HCT116 (cell line): ENCODE measurements around the gene NXPH1. TPM values are rescaled to one million over a fixed set of nuclear protein-coding genes. Genes with fewer than 3 reads are reported as not detected.
A peak's percentile ranks its signal among the peaks of the same experiment; 100 is the strongest.

Experiments
- ATAC-seq: fragments of 200-7000 bp; cut with Tn5 transposase; 2 replicates; pipeline ENCODE4 v1.9.1; 2020; ENCODE audit warnings: mild to moderate bottlenecking, moderate library complexity
- BruUV-seq: library from RNA; stranded (reverse); fragments of 400-500 nt; replicated peaks from 2 replicates; lab custom pipeline; 2021; lab: Mats Ljungman, UMichigan
- CTCF ChIA-PET: fragments of 300-600 bp; sonication (Branson Sonifier 250); formaldehyde crosslinking; loops from one replicate; lab custom pipeline; 2021; ENCODE audit warnings: antibody characterized with exemption; lab: Charles Lee
- POLR2A ChIA-PET: fragments of 300-600, 350-600 bp; sonication (Branson Sonifier 250); formaldehyde crosslinking; loops from one replicate; lab custom pipeline; 2021; ENCODE audit warnings: antibody characterized with exemption; lab: Charles Lee
- RAD21 ChIA-PET, 2 experiments: fragments of 300-600 bp; sonication (Branson Sonifier 250); formaldehyde crosslinking; loops; one replicate each; lab custom pipeline; 2023; ENCODE audit warnings: low total read pairs in 2 of 2; ENCODE audit not compliant: uncharacterized antibody in 2 of 2, unreplicated experiment in 2 of 2, low non-redundant PET in 1 of 2; lab: Charles Lee
- DNase-seq: peaks from one replicate; pipeline ENCODE4 v3.0.0-alpha.2; 2010; ENCODE audit warnings: low read depth, low spot score
- H2AFZ ChIP-seq: fragments of 200-600 bp; shearing (Covaris generic), sonication (generic); 2 replicates; pipeline ENCODE4 v1.6.1; 2017; ENCODE audit warnings: low read depth, mixed run types, mixed read lengths, antibody characterized with exemption, low read length; ENCODE audit not compliant: poor library complexity, severe bottlenecking
- H3K27ac ChIP-seq: 2 replicates; pipeline ENCODE4 v1.5.1; 2012; ENCODE audit warnings: low read depth, low read length
- H3K27me3 ChIP-seq: fragments of 200-600 bp; sonication (generic); 2 replicates; pipeline ENCODE4 v1.6.1; 2016; ENCODE audit warnings: mixed run types, low read length, mixed read lengths; ENCODE audit not compliant: insufficient read depth
- H3K36me3 ChIP-seq, 2 experiments: fragments of 200-500 bp in 1 of 2; fragments of 200-600 bp in 1 of 2; sonication (Bioruptor generic) in 1 of 2; sonication (generic) in 1 of 2; 2 replicates each; pipeline versions ENCODE4 v1.5.1 to v1.6.1; 2014 to 2016; ENCODE audit warnings: low read length in 2 of 2, inconsistent platforms in 1 of 2, mixed read lengths in 1 of 2, mixed run types in 1 of 2; ENCODE audit not compliant: insufficient read depth in 2 of 2, control insufficient read depth in 1 of 2
- H3K4me1 ChIP-seq, 2 experiments: fragments of 200-600 bp in 1 of 2; sonication (generic) in 1 of 2; 2 replicates each; pipeline versions ENCODE4 v1.5.1 to v1.6.1; 2012 to 2017; ENCODE audit warnings: low read length in 2 of 2, inconsistent platforms in 1 of 2, mild to moderate bottlenecking in 1 of 2, mixed read lengths in 1 of 2, mixed run types in 1 of 2, moderate library complexity in 1 of 2; ENCODE audit not compliant: insufficient read depth in 2 of 2, control insufficient read depth in 1 of 2
- H3K4me2 ChIP-seq: fragments of 200-600 bp; sonication (generic); 2 replicates; pipeline ENCODE4 v1.6.1; 2017; ENCODE audit warnings: mixed run types, low read length, mixed read lengths
- H3K4me3 ChIP-seq, 2 experiments: fragments of 200-600 bp in 1 of 2; sonication (generic) in 1 of 2; replicated peaks in 1 of 2; 2 replicates each; pipeline ENCODE4 v1.5.1; 2011 to 2016; ENCODE audit warnings: low read length in 2 of 2, control low read depth in 1 of 2, low read depth in 1 of 2, mild to moderate bottlenecking in 1 of 2, mixed read lengths in 1 of 2, mixed run types in 1 of 2
- H3K79me2 ChIP-seq: fragments of 200-600 bp; sonication (generic); 2 replicates; pipeline ENCODE4 v1.6.1; 2017; ENCODE audit warnings: mild to moderate bottlenecking, mixed run types, low read length, moderate library complexity, mixed read lengths; ENCODE audit not compliant: insufficient read depth
- H3K9ac ChIP-seq: fragments of 200-600 bp; sonication (generic); 2 replicates; pipeline ENCODE4 v1.6.1; 2016; ENCODE audit warnings: low read length, mixed read lengths
- H3K9me2 ChIP-seq: fragments of 200-600 bp; sonication (generic), shearing (Covaris generic); 2 replicates; pipeline ENCODE4 v1.6.1; 2017; ENCODE audit warnings: mixed run types, mild to moderate bottlenecking, moderate library complexity; ENCODE audit not compliant: insufficient read depth
- H3K9me3 ChIP-seq, 2 experiments: fragments of 200-500 bp in 1 of 2; fragments of 200-600 bp in 1 of 2; sonication (Bioruptor generic) in 1 of 2; sonication (generic) in 1 of 2; 2 replicates each; pipeline ENCODE4 v1.6.1; 2014 to 2017; ENCODE audit warnings: low read length in 2 of 2, mixed read lengths in 2 of 2, inconsistent platforms in 1 of 2, low read depth in 1 of 2, mild to moderate bottlenecking in 1 of 2, mixed run types in 1 of 2, moderate library complexity in 1 of 2; ENCODE audit not compliant: control insufficient read depth in 1 of 2, insufficient read depth in 1 of 2
- H4K20me1 ChIP-seq: fragments of 200-600 bp; sonication (generic), shearing (Covaris generic); 2 replicates; pipeline ENCODE4 v1.6.1; 2017; ENCODE audit warnings: mixed run types, mild to moderate bottlenecking, moderate library complexity; ENCODE audit not compliant: insufficient read depth
- ATF3 ChIP-seq: IDR thresholded peaks from 2 replicates; pipeline ENCODE4 v1.6.1; 2012
- CBX3 ChIP-seq: IDR thresholded peaks from 2 replicates; pipeline ENCODE4 v1.6.1; 2012; ENCODE audit warnings: low read depth
- JUND ChIP-seq: IDR thresholded peaks from 2 replicates; pipeline ENCODE4 v1.6.1; 2012
- RAD21 ChIP-seq: IDR thresholded peaks from 2 replicates; pipeline ENCODE4 v1.6.1; 2012; ENCODE audit warnings: low read depth, mild to moderate bottlenecking
- REST ChIP-seq: IDR thresholded peaks from 2 replicates; pipeline ENCODE4 v1.6.1; 2012; ENCODE audit warnings: low read depth
- SIN3A ChIP-seq: IDR thresholded peaks from 2 replicates; pipeline ENCODE4 v1.6.1; 2012; ENCODE audit warnings: low read depth
- ZBTB33 ChIP-seq: IDR thresholded peaks from 2 replicates; pipeline ENCODE4 v1.6.1; 2011; ENCODE audit warnings: mild to moderate bottlenecking, low read length, moderate library complexity; ENCODE audit not compliant: insufficient replicate concordance; ENCODE audit errors: extremely low read depth
- ZFX ChIP-seq: fragments of 450-650 bp; IDR thresholded peaks from 2 replicates; pipeline ENCODE4 v1.6.1; 2017
- intact Hi-C: fragments of 100-400 bp; cut with micrococcal nuclease; formaldehyde crosslinking; loops from 2 replicates; pipeline ENCODE4 v1.10.0; 2022
- total RNA-seq: library from RNA; stranded (reverse); gene quantifications from one replicate; pipeline ENCODE4 v1.2.1, GENCODE V29; 2021; ENCODE audit not compliant: unreplicated experiment
- TF ChIP-seq, protein P1 (sequence below): IDR thresholded peaks from 2 replicates; pipeline ENCODE4 v1.6.1; 2012
- TF ChIP-seq, protein P2 (sequence below), 3 experiments: fragments of 200-600 bp in 1 of 3; sonication (generic) in 1 of 3; IDR thresholded peaks in 2 of 3; conservative IDR thresholded peaks in 1 of 3; 2 replicates each; pipeline ENCODE4 v1.5.1; 2012 to 2017; ENCODE audit warnings: low read depth in 2 of 3, low read length in 2 of 3, antibody characterized with exemption in 1 of 3, borderline replicate concordance in 1 of 3, control low read depth in 1 of 3, mild to moderate bottlenecking in 1 of 3, mixed read lengths in 1 of 3, mixed run types in 1 of 3, moderate library complexity in 1 of 3; ENCODE audit not compliant: insufficient read depth in 1 of 3

NXPH1 gene
- total RNA-seq, 1 experiment from 2014 or later = 0.17 TPM

DNA sequence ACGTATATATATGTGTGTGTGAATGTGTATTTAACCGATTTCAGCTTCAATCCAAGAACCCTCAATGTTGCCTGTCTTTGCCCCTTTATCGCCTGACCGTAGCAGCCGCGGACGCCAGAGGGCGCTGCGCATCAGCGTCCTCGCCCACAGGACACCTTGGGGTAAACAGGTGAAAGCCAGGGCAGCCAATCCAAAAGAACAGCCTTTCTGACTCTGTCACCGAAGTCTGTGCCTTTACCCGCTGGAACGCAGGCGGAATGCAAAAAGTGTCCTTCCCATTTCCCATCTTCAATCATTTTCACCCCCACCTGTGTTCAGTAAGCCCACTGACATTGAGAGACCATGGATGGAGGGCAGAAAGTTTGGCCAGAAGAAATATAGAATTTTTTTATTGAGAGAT is 3.6 kb downstream of the NXPH1 start:
- H3K27me3 ChIP-seq = peaks cover 5% of the 10 kb centered on the region; the same call in 1 of the 2 replicates
- no peaks in the 10 kb centered on the region for H3K36me3 ChIP-seq
- H3K4me1 ChIP-seq = no peaks in the 10 kb centered on the region; a peak in 1 of 4 replicates
- POLR2A ChIA-PET = no interaction called here
- RAD21 ChIA-PET = interaction anchor here in 1 of 2 experiments (0.7 kb wide), 1 partner anchor 10 kb away, joined by 3 read pairs; no protein-coding TSS in a partner anchor
- H3K4me3 ChIP-seq = peak overlapping the region; percentile 34 to 38; a peak in 3 of 4 replicates
- H3K4me2 ChIP-seq = peak overlapping the region; percentile 61
- no peaks in the 10 kb centered on the region for H4K20me1 ChIP-seq
- TF ChIP-seq, protein P1, sequence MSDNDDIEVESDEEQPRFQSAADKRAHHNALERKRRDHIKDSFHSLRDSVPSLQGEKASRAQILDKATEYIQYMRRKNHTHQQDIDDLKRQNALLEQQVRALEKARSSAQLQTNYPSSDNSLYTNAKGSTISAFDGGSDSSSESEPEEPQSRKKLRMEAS = no peak
- TF ChIP-seq ATF3 (no peak), CBX3 (0 out of 2 replicates have a peak, but pooled peaks have one; percentile 47), RAD21 (peak; percentile 89)
- TF ChIP-seq, protein P2, sequence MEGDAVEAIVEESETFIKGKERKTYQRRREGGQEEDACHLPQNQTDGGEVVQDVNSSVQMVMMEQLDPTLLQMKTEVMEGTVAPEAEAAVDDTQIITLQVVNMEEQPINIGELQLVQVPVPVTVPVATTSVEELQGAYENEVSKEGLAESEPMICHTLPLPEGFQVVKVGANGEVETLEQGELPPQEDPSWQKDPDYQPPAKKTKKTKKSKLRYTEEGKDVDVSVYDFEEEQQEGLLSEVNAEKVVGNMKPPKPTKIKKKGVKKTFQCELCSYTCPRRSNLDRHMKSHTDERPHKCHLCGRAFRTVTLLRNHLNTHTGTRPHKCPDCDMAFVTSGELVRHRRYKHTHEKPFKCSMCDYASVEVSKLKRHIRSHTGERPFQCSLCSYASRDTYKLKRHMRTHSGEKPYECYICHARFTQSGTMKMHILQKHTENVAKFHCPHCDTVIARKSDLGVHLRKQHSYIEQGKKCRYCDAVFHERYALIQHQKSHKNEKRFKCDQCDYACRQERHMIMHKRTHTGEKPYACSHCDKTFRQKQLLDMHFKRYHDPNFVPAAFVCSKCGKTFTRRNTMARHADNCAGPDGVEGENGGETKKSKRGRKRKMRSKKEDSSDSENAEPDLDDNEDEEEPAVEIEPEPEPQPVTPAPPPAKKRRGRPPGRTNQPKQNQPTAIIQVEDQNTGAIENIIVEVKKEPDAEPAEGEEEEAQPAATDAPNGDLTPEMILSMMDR (IDR thresholded peaks at IDR 0.05 in 2 of 3, conservative IDR thresholded peaks at IDR 0.05 in 1 of 3; ENCODE audit: borderline replicate concordance in 1 of 3, insufficient read depth in 1 of 3, low read depth in 2 of 3, low read length in 2 of 3) = peak; percentile 71 to 96 (median 95)
- intact Hi-C loops = loop anchor here (1.0 to 5.0 kb wide), 3 partner anchors 287 to 1975 kb away; no protein-coding TSS in a partner anchor
- no peaks in the 10 kb centered on the region for H3K9me3 ChIP-seq
- H2AFZ ChIP-seq = no peak overlapping the region
- peak; percentile 50 for DNase-seq
- no peak overlapping the region for H3K9ac ChIP-seq
- CTCF ChIA-PET = interaction anchor here (0.6 to 1.0 kb wide), 2 partner anchors 286 to 287 kb away, joined by 3 to 6 read pairs; no protein-coding TSS in a partner anchor
- no TSS peak for BruUV-seq
- peak; percentile 99 for ATAC-seq
- no peak overlapping the region for H3K27ac ChIP-seq
- no peaks in the 10 kb centered on the region for H3K79me2 ChIP-seq
- no peaks in the 10 kb centered on the region for H3K9me2 ChIP-seq

- POLR2A ChIA-PET = no interaction called here
- no peak overlapping the region for H3K27ac ChIP-seq
- no peaks in the 10 kb centered on the region for H3K9me2 ChIP-seq
- ATAC-seq (no peak), DNase-seq (no peak)
- CTCF ChIA-PET = no interaction called here
- no peak overlapping the region for H2AFZ ChIP-seq
- no peaks in the 10 kb centered on the region for H3K79me2 ChIP-seq
- no TSS peak for BruUV-seq
- H3K9me3 ChIP-seq = no peaks in the 10 kb centered on the region
- H4K20me1 ChIP-seq = no peaks in the 10 kb centered on the region
- H3K36me3 ChIP-seq = no peaks in the 10 kb centered on the region
- peak overlapping the region; percentile 61 for H3K4me2 ChIP-seq
- RAD21 ChIA-PET = no interaction called here
- H3K4me1 ChIP-seq = no peaks in the 10 kb centered on the region; a peak in 1 of 4 replicates
- no peak overlapping the region for H3K4me3 ChIP-seq
- no peak overlapping the region for H3K9ac ChIP-seq
- H3K27me3 ChIP-seq = peaks cover 5% of the 10 kb centered on the region; the same call in 1 of the 2 replicates
- intact Hi-C loops = loop anchor here (1.0 to 5.0 kb wide), 3 partner anchors 287 to 1975 kb away; no protein-coding TSS in a partner anchor
- TF ChIP-seq ZFX = no peak
- TF ChIP-seq ATF3 = no peak
- no peak for TF ChIP-seq JUND
- no peak for TF ChIP-seq SIN3A
- no peak for TF ChIP-seq REST
- TF ChIP-seq ZBTB33 = no peak
- TF ChIP-seq CBX3 = no peak
Measured at GRCh38 chr7:8437606-8438005, 4.2 kb downstream of the NXPH1 start.
